HS-27A (cell line): ENCODE data around the gene CPT1C.

Experiments used
- DNase-seq: peaks from one replicate; pipeline ENCODE4 v3.0.0-alpha.2; 2012; ENCODE audit warnings: low read depth, missing footprints

CPT1C gene

GRCh38 chr19:49660338-49660961 lies 30.5 kb upstream of the CPT1C start:
- no peak for DNase-seq

GRCh38 chr19:49662011-49662410 lies 28.9 kb upstream of the CPT1C start:
- DNase-seq: no peak

- DNase-seq: no peak
These were observed 27.7 kb upstream of the CPT1C start for GRCh38 chr19:49663224-49663623.

- DNase-seq: no peak
These were observed 26.5 kb upstream of the CPT1C start for GRCh38 chr19:49664171-49665035.

- DNase-seq: no peak
These were observed 25.9 kb upstream of the CPT1C start for GRCh38 chr19:49665036-49665350.

- peak; percentile 97 for DNase-seq
These were observed 25.4 kb upstream of the CPT1C start, which contains the start of the genes BCL2L12 and IRF3 for GRCh38 chr19:49665351-49666119. Gene BCL2L12 (plus strand): TSS chr19:49665933. CDS start chr19:49666693, 760 bp downstream. Gene IRF3 (minus strand): TSS chr19:49665857. CDS start chr19:49664838, 1,019 bp downstream.

GRCh38 chr19:49666120-49666444 lies 24.8 kb upstream of the CPT1C start:
- DNase-seq: no peak

GRCh38 chr19:49667473-49667872 lies 23.4 kb upstream of the CPT1C start:
- DNase-seq: no peak

GRCh38 chr19:49669516-49669915 lies 21.4 kb upstream of the CPT1C start:
- no peak for DNase-seq

GRCh38 chr19:49672131-49672919 lies 18.6 kb upstream of the CPT1C start:
- no peak for DNase-seq

GRCh38 chr19:49676136-49676783 lies 14.7 kb upstream of the CPT1C start:
- no peak for DNase-seq

- peak; percentile 100 for DNase-seq
These were observed 14.1 kb upstream of the CPT1C start for GRCh38 chr19:49676784-49677230.

GRCh38 chr19:49677231-49677900 lies 13.6 kb upstream of the CPT1C start, which contains the start of gene PRMT1:
Gene PRMT1 (plus strand): TSS chr19:49677271. CDS start chr19:49677281, 10 bp downstream.
- DNase-seq: no peak

GRCh38 chr19:49677901-49678674 lies 12.8 kb upstream of the CPT1C start:
- DNase-seq: no peak

- DNase-seq: no peak
These were observed 11.7 kb upstream of the CPT1C start for GRCh38 chr19:49678985-49679770.

- DNase-seq: no peak
These were observed 11.0 kb upstream of the CPT1C start for GRCh38 chr19:49679771-49680413.

GRCh38 chr19:49680421-49681351 lies 10.2 kb upstream of the CPT1C start:
- no peak for DNase-seq
